Measurements from ENCODE around the gene AK2. TPM values are rescaled to one million over a fixed set of nuclear protein-coding genes. Genes with fewer than 3 reads are reported as not detected.

Gene AK2
- total RNA-seq, 1 experiment from 2014 or later = 213 TPM

GRCh38 chr1:33045814-33046213 is 9.1 kb upstream of the AK2 start:
- Histone ChIP-seq H3K4me2 (ENCODE audit: low read length) (no peak overlapping the region), H3F3A (ENCODE audit: low read length, unreplicated experiment) (peaks cover 5% of the 10 kb centered on the region), H3K9me2 (replicated peaks; ENCODE audit: low read length) (0 out of 2 replicates have a peak, but pooled peaks cover 4% of the 10 kb centered on the region), H3K4me3 (ENCODE audit: low read length) (no peak overlapping the region), H2AFZ (ENCODE audit: low read length) (no peak overlapping the region), H3K9me3 (ENCODE audit: low read length) (no peaks in the 10 kb centered on the region), H3K36me3 (ENCODE audit: low read depth, low read length) (no peaks in the 10 kb centered on the region), H3K27ac (ENCODE audit: low read length) (no peak overlapping the region), H4K20me1 (ENCODE audit: low read length) (no peaks in the 10 kb centered on the region), H3K79me2 (ENCODE audit: low read length) (no peaks in the 10 kb centered on the region), H3K4me1 (ENCODE audit: insufficient read depth, low read length) (peaks cover 27% of the 10 kb centered on the region), H3K27me3 (ENCODE audit: low read length) (no peaks in the 10 kb centered on the region), H3K9ac (ENCODE audit: low read length) (no peak overlapping the region)
- DNase-seq (no peak), ATAC-seq (no peak)
- ChIA-PET CTCF (no interaction called here), POLR2A (ENCODE audit: unreplicated experiment) (no interaction called here)
- intact Hi-C loops (cut with micrococcal nuclease) = no loop called here
- no TSS peak for BruUV-seq (replicated peaks)
- TF ChIP-seq EZH2phosphoT487 (IDR thresholded peaks at IDR 0.05; ENCODE audit: borderline replicate concordance, low read length) (no peak), EZH2 (IDR thresholded peaks at IDR 0.05; ENCODE audit: low read length, unreplicated experiment) (no peak), CTCF (conservative IDR thresholded peaks at IDR 0.05; ENCODE audit: low read depth, low read length) (no peak)

DNA sequence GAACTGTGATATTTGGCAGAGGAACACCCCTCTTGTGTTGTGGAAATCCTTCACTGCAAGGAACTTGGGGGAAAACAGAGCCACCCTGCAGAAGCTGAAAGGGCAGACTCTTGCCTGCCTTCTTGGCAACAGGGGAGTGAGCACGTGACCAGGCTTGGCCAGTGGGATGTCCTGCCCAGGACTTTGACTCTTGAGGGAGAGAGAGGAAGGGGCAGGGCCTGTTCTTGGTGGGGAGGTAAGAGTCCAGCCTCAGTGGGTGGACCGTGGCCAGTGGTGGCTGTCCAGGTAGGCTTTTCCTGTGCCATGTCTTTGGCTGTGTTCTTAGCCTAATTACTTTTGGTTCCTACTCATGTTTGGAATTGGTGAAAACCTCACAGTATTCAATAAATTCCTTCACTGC is 8.6 kb upstream of the AK2 start:
- Histone ChIP-seq H3K9ac (ENCODE audit: low read length) (no peak overlapping the region), H3K4me3 (ENCODE audit: low read length) (no peak overlapping the region), H3K4me2 (ENCODE audit: low read length) (no peak overlapping the region), H3K27me3 (ENCODE audit: low read length) (no peaks in the 10 kb centered on the region), H3K9me2 (replicated peaks; ENCODE audit: low read length) (0 out of 2 replicates have a peak, but pooled peaks cover 4% of the 10 kb centered on the region), H3K4me1 (ENCODE audit: insufficient read depth, low read length) (peaks cover 21% of the 10 kb centered on the region), H3K79me2 (ENCODE audit: low read length) (no peaks in the 10 kb centered on the region), H3K9me3 (ENCODE audit: low read length) (no peaks in the 10 kb centered on the region), H2AFZ (ENCODE audit: low read length) (no peak overlapping the region), H4K20me1 (ENCODE audit: low read length) (no peaks in the 10 kb centered on the region), H3K36me3 (ENCODE audit: low read depth, low read length) (no peaks in the 10 kb centered on the region), H3F3A (ENCODE audit: low read length, unreplicated experiment) (no peaks in the 10 kb centered on the region), H3K27ac (ENCODE audit: low read length) (no peak overlapping the region)
- intact Hi-C loops (cut with micrococcal nuclease) = no loop called here
- no peak for TF ChIP-seq EZH2phosphoT487 (IDR thresholded peaks at IDR 0.05; ENCODE audit: borderline replicate concordance, low read length)
- no peak for TF ChIP-seq CTCF (conservative IDR thresholded peaks at IDR 0.05; ENCODE audit: low read depth, low read length)
- TF ChIP-seq EZH2 (IDR thresholded peaks at IDR 0.05; ENCODE audit: low read length, unreplicated experiment) = no peak
- no peak for DNase-seq
- ATAC-seq = no peak
- BruUV-seq (replicated peaks) = no TSS peak
- ChIA-PET CTCF (no interaction called here), POLR2A (ENCODE audit: unreplicated experiment) (no interaction called here)

DNA sequence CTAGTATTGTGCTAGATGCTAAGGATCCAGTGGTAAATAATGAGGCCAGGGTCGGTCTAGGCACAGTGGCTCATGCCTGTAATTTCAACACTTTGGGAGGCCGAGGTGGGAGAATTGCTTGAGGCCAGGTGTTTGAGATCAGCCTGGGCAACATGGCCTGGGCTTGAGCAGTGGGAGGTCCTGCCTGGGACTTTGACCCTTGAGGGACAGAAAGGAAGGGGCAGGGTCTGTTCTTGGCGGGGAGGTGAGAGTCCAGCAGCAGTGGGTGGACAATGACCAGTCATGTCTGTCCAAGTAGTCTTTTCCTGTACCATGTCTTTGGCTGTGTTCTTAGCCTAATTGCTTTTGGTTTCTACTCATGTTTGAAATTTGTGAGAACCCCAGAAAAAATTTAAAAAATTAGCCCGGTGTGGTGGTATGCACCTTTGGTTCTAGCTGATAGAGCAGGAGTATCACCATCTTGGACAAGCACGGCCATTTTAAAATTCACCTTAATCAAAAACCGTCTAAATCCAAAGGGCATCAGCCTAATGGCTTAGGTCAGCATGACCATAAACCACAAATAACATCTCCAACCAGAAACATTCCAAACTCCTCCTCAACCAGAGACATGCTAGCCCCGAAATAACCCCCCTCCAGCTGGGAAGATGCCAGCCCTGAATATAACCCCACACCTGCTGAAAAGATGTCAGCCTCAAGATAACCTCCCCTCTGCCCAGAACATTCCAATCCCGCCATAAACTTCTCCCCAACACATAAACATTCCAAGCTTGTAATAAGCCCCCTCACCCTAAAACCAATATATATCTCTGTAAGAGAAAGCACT is 6.8 kb upstream of the AK2 start:
- no peaks in the 10 kb centered on the region for H4K20me1 ChIP-seq (ENCODE audit: low read length)
- no peak overlapping the region for H3K27ac ChIP-seq (ENCODE audit: low read length)
- H2AFZ ChIP-seq (ENCODE audit: low read length) = no peak overlapping the region
- H3K4me3 ChIP-seq (ENCODE audit: low read length) = no peak overlapping the region
- peaks cover 10% of the 10 kb centered on the region for H3K4me1 ChIP-seq (ENCODE audit: insufficient read depth, low read length)
- no TSS peak for BruUV-seq (replicated peaks)
- intact Hi-C loops (cut with micrococcal nuclease) = no loop called here
- no peaks in the 10 kb centered on the region for H3K27me3 ChIP-seq (ENCODE audit: low read length)
- CTCF ChIA-PET = no interaction called here
- H3K36me3 ChIP-seq (ENCODE audit: low read depth, low read length) = no peaks in the 10 kb centered on the region
- no peak overlapping the region for H3K9ac ChIP-seq (ENCODE audit: low read length)
- H3K4me2 ChIP-seq (ENCODE audit: low read length) = no peak overlapping the region
- ATAC-seq = no peak
- H3K9me2 ChIP-seq (replicated peaks; ENCODE audit: low read length) = 0 out of 2 replicates have a peak, but pooled peaks cover 4% of the 10 kb centered on the region
- no peaks in the 10 kb centered on the region for H3K79me2 ChIP-seq (ENCODE audit: low read length)
- TF ChIP-seq CTCF (conservative IDR thresholded peaks at IDR 0.05; ENCODE audit: low read depth, low read length) = no peak
- TF ChIP-seq EZH2phosphoT487 (IDR thresholded peaks at IDR 0.05; ENCODE audit: borderline replicate concordance, low read length) = no peak
- no peak for TF ChIP-seq EZH2 (IDR thresholded peaks at IDR 0.05; ENCODE audit: low read length, unreplicated experiment)
- DNase-seq = no peak
- H3F3A ChIP-seq (ENCODE audit: low read length, unreplicated experiment) = no peaks in the 10 kb centered on the region
- POLR2A ChIA-PET (ENCODE audit: unreplicated experiment) = no interaction called here
- no peaks in the 10 kb centered on the region for H3K9me3 ChIP-seq (ENCODE audit: low read length)

Measured in PC-3 (cell line).